OCI-LY7 (cell line): ENCODE data around the gene EPHA6. TPM values are rescaled to one million over a fixed set of nuclear protein-coding genes. Genes with fewer than 3 reads are reported as not detected.

Experiments used
- Bru-seq: library from RNA; stranded (reverse); fragments of 400-500 nt; gene quantifications from one replicate; lab custom pipeline; 2021; lab: Mats Ljungman, UMichigan
- BruChase-seq, 2 experiments: library from RNA; stranded (reverse); fragments of 400-500 nt; gene quantifications; one replicate each; lab custom pipeline; 2021; lab: Mats Ljungman, UMichigan
- BruUV-seq: library from RNA; stranded (reverse); fragments of 400-500 nt; replicated peaks from 2 replicates; lab custom pipeline; 2021; lab: Mats Ljungman, UMichigan
- CTCF ChIA-PET: fragments of 300-600 bp; sonication (Branson Sonifier 250); formaldehyde crosslinking; loops from one replicate; lab custom pipeline; 2022; ENCODE audit warnings: antibody characterized with exemption; ENCODE audit not compliant: unreplicated experiment; lab: Charles Lee
- POLR2A ChIA-PET: fragments of 300-600 bp; sonication (Branson Sonifier 250); formaldehyde crosslinking; loops from one replicate; lab custom pipeline; 2022; ENCODE audit warnings: antibody characterized with exemption; lab: Charles Lee
- DNase-seq: peaks from one replicate; pipeline ENCODE4 v3.0.0-alpha.2; 2015; ENCODE audit warnings: low spot score
- H2AFZ ChIP-seq: fragments of 200-600 bp; sonication (generic), shearing (Covaris generic); 2 replicates; pipeline ENCODE4 v1.6.1; 2014; ENCODE audit warnings: mild to moderate bottlenecking, antibody characterized with exemption, low read length, moderate library complexity
- H3K27ac ChIP-seq: fragments of 200-600 bp; sonication (generic); 2 replicates; pipeline ENCODE4 v1.5.1; 2014; ENCODE audit warnings: mixed run types, low read depth, mild to moderate bottlenecking, moderate library complexity, low read length, inconsistent platforms; ENCODE audit not compliant: poor library complexity, severe bottlenecking
- H3K36me3 ChIP-seq: fragments of 200-600 bp; sonication (generic); 2 replicates; pipeline ENCODE4 v1.6.1; 2014; ENCODE audit warnings: mild to moderate bottlenecking, antibody characterized with exemption, low read length, moderate library complexity, mixed read lengths; ENCODE audit not compliant: insufficient read depth
- H3K4me1 ChIP-seq: fragments of 200-600 bp; sonication (generic); 2 replicates; pipeline ENCODE4 v1.5.1; 2014; ENCODE audit warnings: mild to moderate bottlenecking, low read length; ENCODE audit not compliant: insufficient read depth, poor library complexity, severe bottlenecking
- H3K4me2 ChIP-seq: fragments of 200-600 bp; sonication (generic); 2 replicates; pipeline ENCODE4 v1.6.1; 2014; ENCODE audit warnings: mild to moderate bottlenecking, low read length
- H3K4me3 ChIP-seq: fragments of 200-600 bp; sonication (generic); 2 replicates; pipeline ENCODE4 v1.5.1; 2014; ENCODE audit warnings: mild to moderate bottlenecking, low read depth, low read length; ENCODE audit not compliant: poor library complexity, severe bottlenecking
- H3K79me2 ChIP-seq: fragments of 200-600 bp; sonication (generic); 2 replicates; pipeline ENCODE4 v1.6.1; 2016; ENCODE audit warnings: low read depth, mild to moderate bottlenecking, low read length, moderate library complexity, mixed read lengths; ENCODE audit not compliant: insufficient read depth
- H3K9me2 ChIP-seq: fragments of 200-600 bp; sonication (generic); 2 replicates; pipeline ENCODE4 v1.6.1; 2016; ENCODE audit warnings: mild to moderate bottlenecking, low read length, mixed read lengths; ENCODE audit not compliant: insufficient read depth
- H3K9me3 ChIP-seq: fragments of 200-600 bp; sonication (generic); 2 replicates; pipeline ENCODE4 v1.6.1; 2014; ENCODE audit warnings: mild to moderate bottlenecking, mixed run types, low read length, mixed read lengths
- H4K20me1 ChIP-seq: fragments of 200-600 bp; sonication (generic); 2 replicates; pipeline ENCODE4 v1.6.1; 2014; ENCODE audit warnings: mild to moderate bottlenecking, antibody characterized with exemption, low read length, moderate library complexity, mixed read lengths; ENCODE audit not compliant: insufficient read depth
- CTCF ChIP-seq: fragments of 200-600 bp; sonication (generic); conservative IDR thresholded peaks from 2 replicates; pipeline ENCODE4 v1.5.1; 2014; ENCODE audit warnings: mild to moderate bottlenecking, antibody characterized with exemption, low read length, moderate library complexity, mixed read lengths
- EZH2phosphoT487 ChIP-seq: fragments of 200-600 bp; sonication (generic); IDR thresholded peaks from 2 replicates; pipeline ENCODE4 v1.6.1; 2018; ENCODE audit warnings: low read depth, borderline replicate concordance, mild to moderate bottlenecking, mixed run types, antibody characterized with exemption, low read length, moderate library complexity, mixed read lengths
- intact Hi-C: fragments of 100-400 bp; cut with micrococcal nuclease; formaldehyde crosslinking; loops from one replicate; pipeline ENCODE4 v1.10.0; 2022; ENCODE audit not compliant: unreplicated experiment
- long read RNA-seq: library from polyadenylated mRNA; stranded (forward); transcript quantifications from one replicate; pipeline ENCODE4 v2.0.0, GENCODE V29; 2022
- total RNA-seq, 2 experiments: library from RNA; depleted of rRNA in 1 of 2; stranded (reverse); fragments of >200 nt in 1 of 2; shearing (Covaris generic) in 1 of 2; gene quantifications; 2 replicates each; pipeline ENCODE4 v1.2.3, GENCODE V29; 2014 to 2022

Gene EPHA6
- total RNA-seq (2014; rRNA removed; shearing (Covaris generic)), result not detected in 2 replicates
- not detected in 2 replicates for total RNA-seq (2022)
- Bru-seq, nascent RNA, result percentile 0 among the genes with signal in this experiment
- BruChase-seq, experiment 1, labeled RNA remaining after a 6-hour chase, result not detected
- BruChase-seq, experiment 2, labeled RNA remaining after a 2-hour chase, result percentile 0 among the genes with signal in this experiment
- long read RNA-seq, result 0 reads

GRCh38 chr3:96813820-96814650, at the start of gene EPHA6:
Gene EPHA6 (plus strand): TSS chr3:96814594.
- intact Hi-C loops, result no loop called here
- Histone ChIP-seq H3K9me3 (no peaks in the 10 kb centered on the region), H4K20me1 (no peaks in the 10 kb centered on the region), H3K4me1 (no peaks in the 10 kb centered on the region), H3K4me3 (no peak within 1 kb of the TSS), H3K27ac (no peak within 1 kb of the TSS), H3K4me2 (no peak within 1 kb of the TSS), H3K36me3 (no peaks in the 10 kb centered on the region), H3K9me2 (no peaks in the 10 kb centered on the region), H2AFZ (no peak within 1 kb of the TSS), H3K79me2 (no peaks in the 10 kb centered on the region)
- ChIA-PET CTCF (no interaction called here), POLR2A (interaction anchor here (0.5 kb wide), 1 partner anchor 985 kb away, joined by 3 read pairs; no protein-coding TSS in a partner anchor)
- no TSS peak for BruUV-seq
- TF ChIP-seq CTCF (no peak), EZH2phosphoT487 (no peak)
- no peak for DNase-seq

- Histone ChIP-seq H2AFZ (no peak overlapping the region), H3K36me3 (no peaks in the 10 kb centered on the region), H3K79me2 (no peaks in the 10 kb centered on the region), H3K27ac (no peak overlapping the region), H3K9me2 (no peaks in the 10 kb centered on the region), H3K4me2 (no peak overlapping the region), H4K20me1 (no peaks in the 10 kb centered on the region), H3K4me1 (no peaks in the 10 kb centered on the region), H3K4me3 (no peak overlapping the region), H3K9me3 (no peaks in the 10 kb centered on the region)
- TF ChIP-seq EZH2phosphoT487, result no peak
- no peak for TF ChIP-seq CTCF
- ChIA-PET POLR2A (no interaction called here), CTCF (no interaction called here)
- intact Hi-C loops, result no loop called here
- no TSS peak for BruUV-seq
- DNase-seq, result no peak
Measured at GRCh38 chr3:96776818-96777217, 37.6 kb upstream of the EPHA6 start.
